Stimulated activated CD8-positive, alpha-beta memory T cell treated with anti-CD3 and anti-CD28 coated beads, Interleukin-12 subunit alpha, Interleukin-12 subunit beta, amount 100 ng/mL, for 4 hours (primary cell): Measurements from ENCODE around the gene MAP1LC3B.

Experiments
- DNase-seq: peaks from one replicate; pipeline ENCODE4 v3.0.0-alpha.2; 2020; ENCODE audit warnings: low read depth

Gene MAP1LC3B

DNA sequence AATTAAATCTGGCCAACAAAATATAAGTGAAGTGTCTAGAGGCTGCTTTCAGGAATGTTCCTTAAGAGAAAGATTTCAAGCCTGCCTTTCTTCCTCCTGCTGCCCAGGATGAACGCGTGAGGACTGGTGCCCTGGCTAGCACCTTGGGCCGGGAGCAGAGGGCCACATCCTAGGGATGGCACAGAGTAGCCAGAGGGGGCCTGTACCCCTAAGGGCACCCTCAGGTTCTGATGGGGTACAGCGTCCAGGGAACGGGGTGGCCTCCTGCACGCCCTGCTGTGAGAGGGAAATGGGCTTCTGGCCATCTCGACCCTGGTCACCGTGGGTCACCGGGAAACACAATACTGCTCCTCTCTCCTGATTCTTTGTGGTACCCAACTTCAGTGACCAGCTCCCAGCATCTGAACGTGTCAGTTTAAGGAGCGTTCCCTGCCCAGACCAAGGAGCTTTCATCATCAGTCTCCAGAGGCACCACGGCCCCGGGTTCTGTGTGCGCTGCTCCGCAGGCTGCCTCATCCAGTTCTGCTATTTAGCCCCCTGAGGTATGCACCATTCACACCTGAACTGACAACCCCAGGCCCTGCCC lies 40.3 kb downstream of the MAP1LC3B start:
- no peak for DNase-seq

DNA sequence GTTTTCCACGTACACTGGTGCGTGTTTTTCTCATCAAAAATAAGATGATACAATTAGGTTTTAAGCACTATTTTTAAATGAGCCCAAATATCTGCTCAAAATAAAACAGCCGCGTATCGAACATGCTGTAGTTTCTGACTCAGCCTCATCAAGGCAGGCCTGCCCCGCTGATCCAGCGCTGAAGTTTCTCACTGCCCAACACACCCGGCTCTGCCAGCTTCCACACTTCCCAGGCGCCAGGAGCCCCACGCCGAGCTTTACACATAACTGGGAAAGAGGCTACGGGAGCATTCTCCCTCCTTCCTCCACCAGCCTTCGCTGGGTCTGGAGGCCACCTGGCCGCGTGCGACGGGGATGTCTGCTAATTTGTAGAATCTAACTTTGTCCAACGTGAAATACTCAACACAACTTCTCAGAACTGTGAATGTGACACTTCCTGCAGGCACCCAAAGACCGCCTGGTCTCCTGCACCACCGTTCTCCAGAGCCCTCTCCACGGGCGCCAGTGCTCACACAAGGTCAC lies 42.1 kb downstream of the MAP1LC3B start:
- no peak for DNase-seq

DNA sequence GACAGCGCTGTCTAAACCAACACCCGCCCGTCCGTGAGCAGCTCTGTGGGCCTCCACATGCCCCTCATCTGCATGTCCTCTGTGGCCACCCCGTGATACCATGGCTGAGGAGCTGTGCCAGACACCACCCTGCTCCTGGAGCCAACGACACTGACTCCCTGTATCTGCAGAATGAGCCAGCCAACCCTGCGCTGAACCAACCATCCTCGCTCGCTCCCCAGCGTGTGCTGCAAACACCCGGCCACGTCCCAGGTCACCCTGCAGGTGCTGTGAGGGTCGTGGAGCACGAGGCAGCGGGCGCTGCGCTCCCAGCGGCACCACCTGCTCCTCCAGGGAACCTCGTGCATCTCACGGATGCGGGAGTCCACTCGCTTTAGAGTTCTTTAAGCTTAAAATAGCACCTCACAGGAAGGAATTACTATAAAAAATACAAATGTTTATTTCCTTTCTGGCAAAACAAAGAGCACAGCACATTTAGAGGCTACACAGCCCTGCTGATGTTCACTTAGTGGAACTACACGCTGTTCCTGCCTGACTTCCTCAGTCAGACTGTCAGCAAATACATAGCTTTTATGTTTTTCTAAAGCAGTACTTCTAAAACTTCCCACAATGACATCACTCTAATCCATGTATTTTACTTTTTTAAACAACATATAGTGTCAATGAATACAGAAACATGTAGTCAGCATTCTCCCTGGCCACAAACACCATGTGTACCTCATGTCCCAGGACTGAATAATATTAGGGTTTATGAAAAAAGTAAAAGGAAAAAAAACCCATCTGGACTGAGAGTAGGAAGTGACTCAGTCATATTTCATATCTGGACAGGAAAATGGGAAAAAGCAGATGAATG lies 43.5 kb downstream of the MAP1LC3B start:
- DNase-seq, result no peak

DNA sequence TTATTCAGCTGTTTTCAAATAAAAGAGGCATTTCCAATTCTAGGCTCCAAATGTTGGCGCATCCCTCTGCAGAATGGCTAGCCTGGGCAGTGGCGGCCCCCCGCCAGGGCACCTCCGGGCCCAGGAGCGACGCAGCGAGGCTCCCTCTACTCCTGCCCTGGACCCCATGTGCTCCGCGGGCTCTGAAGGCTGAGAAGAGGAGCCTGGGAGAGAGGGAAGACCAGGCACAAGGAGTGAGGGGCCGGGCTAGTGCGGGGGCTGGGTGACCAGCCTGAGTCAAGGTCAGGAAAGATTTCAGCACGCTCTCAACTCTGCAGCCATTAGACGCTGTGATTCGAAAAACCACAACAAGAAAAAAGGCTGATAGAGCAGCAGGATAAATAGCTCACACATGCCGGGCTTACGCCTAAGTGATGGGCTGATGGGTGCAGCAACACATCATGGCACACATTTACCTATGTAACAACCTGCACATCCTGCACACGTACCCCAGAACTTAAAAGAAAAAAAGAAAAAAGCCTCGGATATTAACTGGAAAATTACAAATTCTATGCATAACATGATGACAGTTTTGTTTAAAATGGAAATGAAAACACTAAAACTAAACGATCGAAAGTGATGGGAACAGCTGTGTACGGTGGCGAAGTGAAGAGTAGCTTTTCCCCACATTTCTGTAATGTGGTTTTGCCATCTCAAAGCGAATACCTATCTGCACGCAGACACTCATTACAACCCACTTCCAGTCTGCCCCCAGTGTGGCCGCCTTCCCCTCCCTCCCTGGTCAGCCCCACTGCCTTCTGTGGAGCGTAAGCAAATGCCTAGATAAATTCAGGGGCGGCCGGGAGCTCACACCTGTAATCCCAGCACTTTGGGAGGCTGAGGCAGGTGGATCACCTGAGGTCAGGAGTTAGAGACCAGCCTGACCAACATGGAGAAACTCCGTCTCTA lies 44.4 kb downstream of the MAP1LC3B start:
- no peak for DNase-seq

DNA sequence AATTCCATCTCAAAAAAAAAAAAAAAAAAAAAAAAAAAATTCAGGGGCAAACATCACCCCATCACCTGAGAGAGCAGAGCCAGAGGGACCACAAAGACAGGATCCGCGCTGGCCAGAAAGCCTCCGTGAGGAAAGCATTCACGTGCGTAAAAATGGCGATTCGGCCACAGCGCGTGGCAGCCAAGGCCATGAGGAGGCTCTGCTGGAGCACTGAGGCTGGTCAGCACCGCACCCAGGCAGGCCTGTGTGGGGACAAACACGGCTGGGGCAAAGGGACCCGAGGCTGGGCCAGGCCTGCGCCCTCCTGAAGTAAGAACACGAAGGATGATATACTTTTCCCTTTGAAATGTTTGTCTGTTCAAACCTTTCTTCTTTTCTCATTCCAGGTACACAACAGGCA lies 45.2 kb downstream of the MAP1LC3B start:
- no peak for DNase-seq

DNA sequence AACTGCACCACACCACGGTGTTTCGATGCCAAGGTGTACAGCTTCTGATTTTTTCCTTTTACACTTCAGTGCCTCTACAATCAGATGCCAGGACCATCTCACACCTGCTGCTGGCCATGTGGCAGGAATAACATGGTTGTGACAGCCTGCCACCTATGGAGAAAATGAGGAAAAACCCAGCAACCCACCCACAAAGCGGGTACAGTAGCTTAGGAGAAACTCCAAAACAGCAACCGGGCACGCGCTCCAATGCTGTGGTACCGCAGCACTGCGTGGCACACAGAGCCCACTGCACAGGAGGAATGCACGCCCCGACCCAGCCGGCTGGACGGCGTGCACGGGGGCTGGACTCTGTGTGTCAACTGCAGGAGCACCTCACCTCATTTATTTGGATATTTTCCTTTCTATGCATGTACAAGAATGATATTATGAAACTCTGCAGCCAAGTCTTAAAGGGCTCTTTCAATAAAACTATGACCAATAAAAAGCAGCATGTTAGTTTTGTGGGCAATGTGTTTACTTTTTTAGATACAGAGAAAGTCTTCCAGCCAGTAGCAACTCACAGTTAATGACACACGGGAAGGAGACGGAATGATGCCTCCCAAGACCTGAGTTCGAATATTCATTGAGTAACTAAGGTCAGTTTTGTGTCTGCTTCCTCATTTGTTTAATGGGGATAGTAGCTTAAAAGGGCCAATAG lies 45.9 kb downstream of the MAP1LC3B start:
- DNase-seq, result no peak

DNA sequence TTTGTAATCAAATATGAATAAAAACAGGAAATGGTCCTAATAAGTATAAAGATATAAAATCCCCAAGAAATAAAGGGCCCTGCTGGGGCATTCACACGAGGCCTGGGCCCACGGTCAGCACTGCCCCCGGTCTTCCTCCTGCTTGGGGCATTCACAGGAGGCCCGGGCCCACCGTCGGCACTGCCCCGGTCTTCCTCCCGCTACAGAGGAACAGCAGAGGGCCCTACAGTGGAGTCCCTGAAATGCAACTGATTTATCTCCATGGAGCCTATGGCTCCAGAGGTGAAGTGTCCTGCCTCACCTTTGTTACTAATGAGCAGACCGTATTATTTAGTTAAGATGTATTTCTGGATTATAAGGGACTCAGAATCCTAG lies 46.5 kb downstream of the MAP1LC3B start:
- DNase-seq, result no peak

DNA sequence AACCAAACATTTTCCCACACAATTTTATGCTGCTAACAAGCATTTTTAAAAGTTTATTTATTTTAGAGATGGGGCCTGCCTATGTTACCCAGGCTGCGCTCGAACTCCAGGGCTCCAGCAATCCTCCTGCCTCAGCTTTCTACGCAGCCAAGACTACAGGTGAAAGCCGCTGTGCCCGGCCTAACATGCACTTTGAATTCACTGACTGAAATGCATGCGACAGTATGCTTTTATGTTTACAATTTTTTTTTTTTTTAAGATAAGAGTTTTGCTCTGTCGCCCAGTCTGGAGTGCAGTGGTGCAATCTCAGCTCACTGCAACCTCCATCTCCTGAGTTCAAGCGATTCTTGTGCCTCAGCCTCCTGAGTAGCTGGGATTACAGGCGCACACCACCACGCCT lies 47.8 kb downstream of the MAP1LC3B start:
- no peak for DNase-seq

DNA sequence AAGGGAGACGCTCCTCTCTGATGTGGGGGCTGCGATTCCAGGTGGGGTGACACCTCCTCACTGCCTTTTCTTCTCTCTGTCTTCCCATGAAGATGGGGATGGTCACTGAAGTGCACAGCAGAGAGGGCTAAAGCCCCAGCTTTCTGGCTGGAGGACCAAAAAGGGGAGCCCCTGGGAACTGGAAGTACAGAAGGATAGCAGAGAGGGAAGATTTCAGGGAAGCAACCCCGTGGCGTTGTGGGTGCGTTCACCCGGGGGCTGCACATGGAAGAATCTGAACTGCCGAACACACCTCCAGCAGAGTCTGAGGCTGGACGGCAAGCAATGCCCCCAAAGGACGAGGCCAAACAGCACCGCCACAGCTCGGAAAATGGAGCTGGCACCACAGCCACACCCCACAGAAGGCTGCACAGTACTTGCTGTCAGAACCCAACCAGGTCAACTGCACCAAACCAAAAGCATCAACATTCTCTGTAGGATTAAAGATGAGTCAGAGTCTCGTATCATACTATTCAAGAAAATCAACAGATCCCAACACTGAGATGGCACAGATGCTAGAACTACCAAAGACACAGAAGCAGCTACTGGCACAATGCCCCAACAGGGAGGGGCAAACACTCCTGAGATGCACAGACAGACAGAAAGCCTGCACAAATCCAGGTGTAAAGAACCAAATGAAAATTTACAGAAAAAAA lies 49.9 kb downstream of the MAP1LC3B start:
- DNase-seq, result no peak

DNA sequence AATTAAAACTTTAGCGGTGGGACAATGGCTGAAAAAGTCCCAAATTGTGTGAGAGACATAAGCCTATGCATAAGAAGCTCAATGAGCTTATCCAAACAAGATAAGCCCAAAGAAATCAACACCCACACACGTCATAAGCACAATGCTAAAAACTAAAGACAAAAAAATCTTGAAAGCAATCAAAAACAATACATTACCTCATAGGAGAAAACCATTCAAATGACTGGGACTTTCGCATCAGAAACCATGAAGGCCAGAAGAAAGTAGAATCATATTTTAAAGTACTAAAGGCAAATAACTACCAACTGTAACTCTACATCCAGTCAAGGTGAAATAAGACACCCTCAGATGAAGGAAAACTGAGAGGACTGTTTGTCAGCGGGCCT lies 50.4 kb downstream of the MAP1LC3B start:
- no peak for DNase-seq

DNA sequence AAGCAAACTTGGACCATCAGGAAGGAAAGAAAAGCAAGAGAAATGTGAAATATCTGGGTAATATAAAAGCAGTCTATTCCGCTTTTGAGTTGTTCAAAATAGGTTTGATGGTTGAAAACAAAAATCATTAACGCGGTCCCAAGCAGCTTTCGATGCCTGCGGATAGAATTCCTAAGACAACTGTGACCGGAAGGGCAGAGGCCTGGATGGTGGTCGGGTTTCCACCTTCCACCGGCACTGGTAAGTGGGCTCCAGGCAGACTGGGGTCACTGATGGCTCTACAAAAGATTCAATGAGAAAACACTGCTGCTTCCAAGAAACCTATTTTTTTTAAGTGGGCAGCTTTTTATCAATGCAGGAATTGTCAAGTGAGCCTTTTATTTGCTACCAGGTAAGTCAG lies 50.9 kb downstream of the MAP1LC3B start:
- DNase-seq, result no peak

DNA sequence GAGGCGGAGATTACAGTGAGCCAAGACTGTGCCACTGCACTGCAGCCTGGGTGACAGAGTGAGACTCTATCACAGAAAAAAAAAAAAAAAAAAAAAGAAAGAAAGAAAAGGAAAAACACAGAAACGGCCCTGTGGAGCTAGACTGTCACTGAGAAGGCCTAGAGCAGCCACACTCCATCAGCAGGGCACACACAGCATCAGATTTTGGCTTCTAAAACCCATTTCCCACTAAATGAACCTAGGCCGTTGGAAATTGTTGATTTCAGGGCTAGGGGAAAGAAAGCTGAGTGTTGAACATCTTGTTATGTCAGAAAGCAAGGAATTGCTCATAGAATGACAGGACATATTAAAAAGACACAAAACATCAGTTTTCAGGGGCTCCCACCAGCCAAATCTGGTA lies 51.8 kb downstream of the MAP1LC3B start:
- DNase-seq, result no peak

DNA sequence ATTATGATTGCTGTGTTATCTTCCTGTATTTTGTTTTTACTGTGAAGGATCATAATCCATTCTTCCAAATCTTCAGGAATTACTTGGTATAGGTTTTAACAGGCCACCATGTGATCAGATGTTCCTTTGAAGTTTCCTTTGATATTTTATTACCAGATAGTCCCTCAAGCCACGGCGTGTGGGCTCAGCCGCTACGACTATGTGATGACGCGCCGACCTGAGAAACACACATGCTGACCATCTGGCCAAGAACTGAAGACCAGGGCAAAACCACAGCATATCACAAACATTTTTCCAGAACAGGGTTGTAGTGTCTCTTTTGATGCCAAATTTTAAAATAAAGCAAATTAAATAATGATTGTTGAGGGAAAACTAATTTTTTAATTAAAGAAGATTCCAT lies 53.4 kb downstream of the MAP1LC3B start:
- DNase-seq, result no peak

DNA sequence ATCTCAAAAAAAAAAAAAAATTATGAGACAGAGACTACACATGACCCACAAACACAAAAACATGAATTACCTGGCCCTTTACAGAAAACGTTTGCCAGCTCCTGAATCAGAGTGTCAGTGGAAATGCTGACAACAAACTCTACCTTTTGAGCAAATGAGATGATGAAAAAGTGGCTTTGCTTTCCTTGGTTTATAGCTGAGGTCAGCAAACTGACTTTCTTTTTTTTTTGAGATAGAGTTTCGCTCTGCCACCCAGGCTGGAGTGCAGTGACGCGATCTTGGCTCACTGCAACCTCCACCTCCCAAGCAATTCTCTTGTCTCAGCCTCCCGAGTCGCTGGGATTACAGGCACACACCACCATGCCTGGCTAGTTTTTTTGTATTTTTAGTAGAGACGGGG lies 54.3 kb downstream of the MAP1LC3B start:
- DNase-seq, result no peak

DNA sequence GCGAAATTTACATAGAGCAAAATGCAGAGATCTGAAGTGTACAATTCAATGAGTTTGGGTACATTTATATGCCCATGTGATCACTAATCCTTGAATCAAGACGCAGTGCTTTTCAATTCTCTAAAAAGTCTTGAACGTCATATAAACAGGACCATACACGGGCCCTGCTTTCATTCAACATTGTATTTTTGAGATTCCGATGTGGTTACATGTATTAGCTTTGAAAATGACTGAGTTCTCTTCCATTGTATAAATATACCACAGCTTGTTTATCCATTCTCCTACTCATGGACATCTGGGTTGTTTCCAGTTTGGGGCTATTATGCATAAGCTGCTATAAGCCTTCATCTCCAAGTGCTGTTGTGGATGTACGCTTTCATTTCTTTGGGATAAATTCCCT lies 55.2 kb downstream of the MAP1LC3B start:
- DNase-seq, result no peak

DNA sequence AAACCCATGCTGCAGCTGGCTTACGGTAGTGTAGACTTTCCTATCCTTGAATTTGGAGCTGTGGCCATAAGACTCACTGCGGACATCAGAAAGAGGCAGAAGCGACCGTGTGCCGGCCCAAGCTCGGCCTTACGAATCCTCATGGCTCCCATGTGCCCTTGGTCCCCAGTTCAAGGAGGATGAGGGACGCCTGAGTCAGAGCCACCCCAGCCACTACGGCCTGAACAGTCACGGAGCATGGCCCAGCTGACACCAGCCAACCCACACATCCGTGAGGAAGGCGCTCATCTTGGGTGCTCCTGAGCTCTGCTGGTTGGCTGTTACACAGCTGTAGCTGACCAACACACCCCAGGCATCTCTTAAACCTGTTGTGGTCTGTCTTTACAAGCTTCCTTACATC lies 56.7 kb downstream of the MAP1LC3B start:
- DNase-seq, result no peak

DNA sequence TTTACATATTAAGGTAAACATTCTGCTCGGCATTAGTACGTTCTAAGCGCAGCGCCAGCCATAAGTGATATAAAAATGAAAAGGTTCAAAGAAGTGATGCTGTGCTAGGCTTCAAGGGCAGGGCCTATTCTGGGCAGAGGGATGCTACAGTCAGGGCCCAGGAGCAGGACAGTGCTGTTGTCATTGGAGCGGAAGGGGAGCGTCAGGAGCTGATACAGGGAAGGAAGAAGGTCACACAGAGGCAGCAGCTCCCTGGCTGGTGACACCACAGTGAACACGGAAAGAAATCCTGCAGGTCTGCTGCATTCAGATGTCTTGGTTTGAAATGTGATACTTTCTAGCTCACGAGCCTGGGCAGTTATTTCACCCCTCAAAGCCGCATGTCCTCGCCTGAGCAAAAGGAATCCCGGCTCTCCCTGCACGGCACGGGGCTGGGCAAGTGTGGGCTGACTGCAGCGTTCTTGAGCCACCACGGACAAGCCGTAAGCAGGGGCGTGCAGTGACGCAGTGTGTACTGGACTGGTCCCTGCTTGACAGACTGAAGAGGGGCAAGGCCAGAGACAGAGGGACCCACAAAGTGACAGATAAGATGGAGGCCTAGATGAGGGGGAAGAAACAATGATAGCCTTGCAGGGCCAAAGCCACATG lies 59.6 kb downstream of the MAP1LC3B start:
- DNase-seq, result no peak

DNA sequence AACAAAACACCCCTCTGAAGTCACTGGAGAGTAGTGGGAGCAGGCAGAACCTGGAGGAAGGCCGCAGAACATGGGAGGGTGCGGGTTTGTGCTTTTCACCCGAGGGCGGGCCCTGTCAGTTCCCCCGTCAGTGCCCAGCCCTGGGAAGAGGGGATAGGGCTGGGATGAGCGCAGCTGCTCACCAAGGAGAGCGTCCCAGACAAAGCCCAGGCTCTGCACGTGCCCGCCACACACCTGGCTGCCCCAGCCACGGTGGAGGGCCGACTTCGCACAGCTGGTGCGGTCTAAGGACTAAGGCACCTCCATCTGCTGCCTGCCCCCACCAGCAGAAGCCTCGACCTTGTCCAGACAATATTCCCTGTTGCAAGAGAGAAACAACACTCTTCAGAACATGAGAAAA lies 61.2 kb downstream of the MAP1LC3B start:
- DNase-seq, result no peak
